HEK293T (cell line): ENCODE data around the gene NDUFAF2.

ENCODE experiments used
- ELF4 ChIP-seq: fragments of 450-650 bp; IDR thresholded peaks from 2 replicates; pipeline ENCODE4 v1.6.1; 2017; ENCODE audit warnings: antibody characterized with exemption
- FOXM1 ChIP-seq: fragments of 450-650 bp; IDR thresholded peaks from 2 replicates; pipeline ENCODE4 v1.6.1; 2017; ENCODE audit warnings: mild to moderate bottlenecking, borderline replicate concordance
- SP1 ChIP-seq: fragments of 450-650 bp; IDR thresholded peaks from 2 replicates; pipeline ENCODE4 v1.6.1; 2017
- TARDBP ChIP-seq: fragments of 450-650 bp; IDR thresholded peaks from 2 replicates; pipeline ENCODE4 v1.6.1; 2016
- TF ChIP-seq, protein P1 (sequence below): fragments of 450-650 bp; IDR thresholded peaks from 2 replicates; pipeline ENCODE4 v1.6.1; 2016

DNA sequence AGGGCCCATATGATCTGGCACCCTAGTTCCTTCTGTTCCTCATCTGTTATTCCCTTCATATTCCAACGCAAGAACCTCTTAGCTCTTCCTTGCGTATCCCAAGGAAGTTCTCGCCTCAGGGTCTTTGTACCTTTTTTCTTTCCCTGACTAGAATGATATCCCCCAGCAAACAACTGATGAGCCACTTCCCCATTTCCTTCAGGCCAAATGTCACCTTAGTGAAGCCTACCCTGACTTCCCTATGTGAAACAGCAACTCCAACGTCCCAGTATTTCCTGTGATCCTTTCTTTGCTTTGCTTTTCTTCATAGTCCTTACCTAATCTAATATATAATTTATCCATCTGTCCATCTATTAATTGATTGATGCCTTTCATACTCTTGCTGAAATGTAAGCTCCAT lies 48.0 kb upstream of the NDUFAF2 start:
- no peak for TF ChIP-seq FOXM1
- TF ChIP-seq, protein P1, sequence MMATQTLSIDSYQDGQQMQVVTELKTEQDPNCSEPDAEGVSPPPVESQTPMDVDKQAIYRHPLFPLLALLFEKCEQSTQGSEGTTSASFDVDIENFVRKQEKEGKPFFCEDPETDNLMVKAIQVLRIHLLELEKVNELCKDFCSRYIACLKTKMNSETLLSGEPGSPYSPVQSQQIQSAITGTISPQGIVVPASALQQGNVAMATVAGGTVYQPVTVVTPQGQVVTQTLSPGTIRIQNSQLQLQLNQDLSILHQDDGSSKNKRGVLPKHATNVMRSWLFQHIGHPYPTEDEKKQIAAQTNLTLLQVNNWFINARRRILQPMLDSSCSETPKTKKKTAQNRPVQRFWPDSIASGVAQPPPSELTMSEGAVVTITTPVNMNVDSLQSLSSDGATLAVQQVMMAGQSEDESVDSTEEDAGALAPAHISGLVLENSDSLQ: no peak
- TF ChIP-seq SP1: no peak
- no peak for TF ChIP-seq ELF4
- no peak for TF ChIP-seq TARDBP
